HepG2 (cell line): ENCODE data around the gene EFCAB8. TPM values are rescaled to one million over a fixed set of nuclear protein-coding genes. Genes with fewer than 3 reads are reported as not detected.

Source experiments
- CHD2 ChIP-seq: IDR thresholded peaks from 2 replicates; pipeline ENCODE4 v1.6.1; 2011; ENCODE audit warnings: low read depth, low read length, improper control_type of control experiment
- EP300 ChIP-seq, 3 experiments: sonication (generic) in 1 of 3; formaldehyde crosslinking in 1 of 3; IDR thresholded peaks; 2 replicates each; pipeline versions ENCODE4 v1.5.1 to v1.6.1; 2011 to 2020; ENCODE audit warnings: low read depth in 2 of 3, low read length in 2 of 3, borderline replicate concordance in 1 of 3, improper control_type of control experiment in 1 of 3, mild to moderate bottlenecking in 1 of 3, missing genetic modification reagents in 1 of 3, moderate library complexity in 1 of 3
- FOXK2 ChIP-seq: fragments of 450-650 bp; IDR thresholded peaks from 2 replicates; pipeline ENCODE4 v1.6.1; 2016
- GPN1 ChIP-seq: sonication (generic); formaldehyde crosslinking; IDR thresholded peaks from 2 replicates; pipeline ENCODE4 v1.5.1; 2020; ENCODE audit warnings: missing genetic modification reagents, borderline replicate concordance
- HOXA3 ChIP-seq: sonication (generic); formaldehyde crosslinking; IDR thresholded peaks from 2 replicates; pipeline ENCODE4 v1.5.0; 2020; ENCODE audit warnings: missing genetic modification reagents
- ISX ChIP-seq: sonication (generic); formaldehyde crosslinking; conservative IDR thresholded peaks from 2 replicates; pipeline ENCODE4 v1.5.0; 2020; ENCODE audit warnings: missing genetic modification reagents
- JDP2 ChIP-seq: sonication (generic); formaldehyde crosslinking; IDR thresholded peaks from 2 replicates; pipeline ENCODE4 v1.8.1; 2022; ENCODE audit warnings: missing genetic modification reagents, borderline replicate concordance
- MAZ ChIP-seq, 2 experiments: sonication (generic) in 1 of 2; formaldehyde crosslinking in 1 of 2; IDR thresholded peaks; 2 replicates each; pipeline versions ENCODE4 v1.5.0 to v1.6.1; 2012 to 2020; ENCODE audit warnings: low read depth in 2 of 2, mild to moderate bottlenecking in 2 of 2, borderline replicate concordance in 1 of 2, improper control_type of control experiment in 1 of 2, low read length in 1 of 2, missing genetic modification reagents in 1 of 2, moderate library complexity in 1 of 2
- PAWR ChIP-seq: sonication (generic); formaldehyde crosslinking; IDR thresholded peaks from 2 replicates; pipeline ENCODE4 v1.4.0; 2020; ENCODE audit warnings: missing genetic modification reagents, mild to moderate bottlenecking, borderline replicate concordance
- SIN3A ChIP-seq: IDR thresholded peaks from 2 replicates; pipeline ENCODE4 v1.6.1; 2011; ENCODE audit warnings: low read depth, mild to moderate bottlenecking, control low read depth, low read length, borderline replicate concordance
- TBX2 ChIP-seq: sonication (generic); formaldehyde crosslinking; IDR thresholded peaks from 2 replicates; pipeline ENCODE4 v1.5.0; 2020; ENCODE audit warnings: missing genetic modification reagents, mild to moderate bottlenecking, borderline replicate concordance
- ZFAT ChIP-seq: sonication (generic); formaldehyde crosslinking; conservative IDR thresholded peaks from 2 replicates; pipeline ENCODE4 v1.8.1; 2023; ENCODE audit warnings: missing genetic modification reagents, inconsistent platforms
- ZNF101 ChIP-seq: sonication (generic); formaldehyde crosslinking; IDR thresholded peaks from 2 replicates; pipeline ENCODE4 v1.4.0; 2020; ENCODE audit warnings: mild to moderate bottlenecking, low read depth, missing genetic modification reagents, borderline replicate concordance
- ZNF292 ChIP-seq: sonication (generic); formaldehyde crosslinking; IDR thresholded peaks from 2 replicates; pipeline ENCODE4 v1.8.1; 2022; ENCODE audit warnings: mild to moderate bottlenecking, low read depth, missing genetic modification reagents, borderline replicate concordance
- ZNF484 ChIP-seq: sonication (generic); formaldehyde crosslinking; IDR thresholded peaks from 2 replicates; pipeline ENCODE4 v1.5.1; 2020; ENCODE audit warnings: mild to moderate bottlenecking, low read depth, missing genetic modification reagents, borderline replicate concordance
- ZNF589 ChIP-seq: sonication (generic); formaldehyde crosslinking; conservative IDR thresholded peaks from 2 replicates; pipeline ENCODE4 v1.8.0; 2022; ENCODE audit warnings: mild to moderate bottlenecking, moderate library complexity, missing genetic modification reagents
- polyA plus RNA-seq, 8 experiments: library from polyadenylated mRNA; depleted of rRNA in 3 of 8; stranded (reverse) in 7 of 8; unstranded in 1 of 8; fragments of >200 nt; fragmentation: Illumina TruSeq in 4 of 8; extraction: Trizol in 4 of 8; gene quantifications; 2 replicates each; pipeline versions ENCODE4 v1.2.1 to v1.2.3, GENCODE V29; 2011 to 2016; ENCODE audit warnings: low read depth in 4 of 8, missing spikeins in 1 of 8, mixed read lengths in 1 of 8; ENCODE audit not compliant: insufficient read depth in 1 of 8
- total RNA-seq, 5 experiments: library from RNA; depleted of rRNA; stranded (reverse); fragments of >200 nt; fragmentation: Illumina TruSeq; extraction: Trizol; gene quantifications; 2 replicates each; pipeline ENCODE4 v1.2.3, GENCODE V29; 2016; ENCODE audit warnings: low read depth in 1 of 5
- TF ChIP-seq, protein P1 (sequence below): fragments of 450-650 bp; IDR thresholded peaks from 2 replicates; pipeline ENCODE4 v1.6.1; 2017
- TF ChIP-seq, protein P2 (sequence below): sonication (generic); formaldehyde crosslinking; IDR thresholded peaks from 2 replicates; pipeline ENCODE4 v1.4.0; 2020; ENCODE audit warnings: mild to moderate bottlenecking, missing genetic modification reagents, borderline replicate concordance
- TF ChIP-seq, protein P3 (sequence below): sonication (generic); formaldehyde crosslinking; IDR thresholded peaks from 2 replicates; pipeline ENCODE4 v1.8.0; 2022; ENCODE audit warnings: mild to moderate bottlenecking, missing genetic modification reagents, moderate library complexity
- TF ChIP-seq, protein P4 (sequence below): sonication (generic); formaldehyde crosslinking; IDR thresholded peaks from 2 replicates; pipeline ENCODE4 v1.8.1; 2023; ENCODE audit warnings: mild to moderate bottlenecking, inconsistent platforms, moderate library complexity, missing genetic modification reagents, borderline replicate concordance
- TF ChIP-seq, protein P5 (sequence below): sonication (generic); formaldehyde crosslinking; IDR thresholded peaks from 2 replicates; pipeline ENCODE4 v1.4.0; 2020; ENCODE audit warnings: missing genetic modification reagents

Gene EFCAB8
- total and polyA plus RNA-seq, 2 of the 13 experiments (the other 11 are each of a cell fraction or from before 2014, with no cell fraction given) = 0.15 to 0.22 TPM

DNA sequence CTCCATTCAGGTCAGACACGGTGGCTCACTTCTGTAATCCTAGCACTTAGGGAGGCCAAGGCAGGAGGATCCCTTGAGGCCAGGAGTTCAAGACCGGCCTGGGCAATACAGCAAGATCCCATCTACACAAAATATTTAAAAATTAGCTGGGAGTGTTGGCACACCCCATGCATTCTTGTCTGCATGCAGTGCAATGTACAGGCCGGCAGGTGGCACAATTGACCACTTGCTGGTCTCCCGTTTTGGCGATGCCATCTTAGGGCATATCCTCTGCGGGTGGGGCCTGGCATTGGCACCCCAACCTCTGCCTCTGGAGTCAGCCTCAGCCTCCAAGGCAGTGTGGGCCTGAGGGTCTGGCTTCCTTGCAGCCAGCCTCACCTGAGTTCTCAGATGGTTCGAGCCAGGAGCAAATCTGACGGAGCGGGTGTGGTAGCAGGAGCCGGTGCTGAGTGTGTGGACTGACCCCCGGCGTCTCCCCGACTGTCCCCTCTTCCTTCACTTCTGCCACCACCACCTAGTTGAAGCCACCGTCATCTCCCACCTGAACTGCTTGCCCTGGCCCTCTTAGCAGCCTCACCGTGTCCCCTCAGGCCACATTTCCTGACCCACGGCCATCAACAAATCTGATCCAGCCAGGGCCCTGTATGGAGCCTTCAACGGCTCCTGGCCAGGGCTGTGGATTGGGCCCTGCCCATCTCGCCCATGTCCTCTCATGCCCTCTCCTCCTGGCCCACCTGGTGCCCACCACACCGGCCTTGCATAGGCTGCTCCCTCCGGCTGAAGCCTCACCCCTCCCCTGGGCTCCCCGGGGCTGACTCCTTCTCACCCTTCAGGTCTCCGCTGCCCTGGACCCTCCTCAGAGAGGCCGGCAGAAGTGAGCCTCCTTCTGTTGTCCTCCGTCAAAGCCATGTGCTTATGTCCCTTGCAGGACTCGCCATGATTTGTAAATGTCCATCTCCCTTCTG, 44.0 kb downstream of the EFCAB8 start (continued):
- TF ChIP-seq ZNF484 (CRISPR knock-in tag) (no peak), JDP2 (no peak), ZNF101 (no peak), TBX2 (no peak), MAZ (IDR thresholded peaks at IDR 0.05; ENCODE audit: borderline replicate concordance, low read depth, low read length) (no peak), MAZ (CRISPR knock-in tag; IDR thresholded peaks at IDR 0.05; ENCODE audit: low read depth) (no peak), ISX (CRISPR knock-in tag) (no peak), HOXA3 (CRISPR knock-in tag) (peak; percentile 19), EP300 (IDR thresholded peaks at IDR 0.05; ENCODE audit: low read depth in 2 of 2, low read length in 2 of 2) (no peak), EP300 (CRISPR knock-in tag; IDR thresholded peaks at IDR 0.05; ENCODE audit: borderline replicate concordance) (no peak), ZNF292 (CRISPR knock-in tag) (peak; percentile 69; the same call in 1 of the 2 replicates), SIN3A (no peak), FOXK2 (no peak), PAWR (CRISPR knock-in tag) (no peak), ZNF589 (no peak), GPN1 (CRISPR knock-in tag) (no peak), CHD2 (no peak), ZFAT (no peak)
- TF ChIP-seq, protein P1, sequence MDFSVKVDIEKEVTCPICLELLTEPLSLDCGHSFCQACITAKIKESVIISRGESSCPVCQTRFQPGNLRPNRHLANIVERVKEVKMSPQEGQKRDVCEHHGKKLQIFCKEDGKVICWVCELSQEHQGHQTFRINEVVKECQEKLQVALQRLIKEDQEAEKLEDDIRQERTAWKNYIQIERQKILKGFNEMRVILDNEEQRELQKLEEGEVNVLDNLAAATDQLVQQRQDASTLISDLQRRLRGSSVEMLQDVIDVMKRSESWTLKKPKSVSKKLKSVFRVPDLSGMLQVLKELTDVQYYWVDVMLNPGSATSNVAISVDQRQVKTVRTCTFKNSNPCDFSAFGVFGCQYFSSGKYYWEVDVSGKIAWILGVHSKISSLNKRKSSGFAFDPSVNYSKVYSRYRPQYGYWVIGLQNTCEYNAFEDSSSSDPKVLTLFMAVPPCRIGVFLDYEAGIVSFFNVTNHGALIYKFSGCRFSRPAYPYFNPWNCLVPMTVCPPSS = no peak
- TF ChIP-seq, protein P2, sequence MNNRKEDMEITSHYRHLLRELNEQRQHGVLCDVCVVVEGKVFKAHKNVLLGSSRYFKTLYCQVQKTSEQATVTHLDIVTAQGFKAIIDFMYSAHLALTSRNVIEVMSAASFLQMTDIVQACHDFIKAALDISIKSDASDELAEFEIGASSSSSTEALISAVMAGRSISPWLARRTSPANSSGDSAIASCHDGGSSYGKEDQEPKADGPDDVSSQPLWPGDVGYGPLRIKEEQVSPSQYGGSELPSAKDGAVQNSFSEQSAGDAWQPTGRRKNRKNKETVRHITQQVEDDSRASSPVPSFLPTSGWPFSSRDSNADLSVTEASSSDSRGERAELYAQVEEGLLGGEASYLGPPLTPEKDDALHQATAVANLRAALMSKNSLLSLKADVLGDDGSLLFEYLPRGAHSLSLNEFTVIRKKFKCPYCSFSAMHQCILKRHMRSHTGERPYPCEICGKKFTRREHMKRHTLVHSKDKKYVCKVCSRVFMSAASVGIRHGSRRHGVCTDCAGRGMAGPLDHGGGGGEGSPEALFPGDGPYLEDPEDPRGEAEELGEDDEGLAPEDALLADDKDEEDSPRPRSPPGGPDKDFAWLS (CRISPR knock-in tag) = no peak
- TF ChIP-seq, protein P3, sequence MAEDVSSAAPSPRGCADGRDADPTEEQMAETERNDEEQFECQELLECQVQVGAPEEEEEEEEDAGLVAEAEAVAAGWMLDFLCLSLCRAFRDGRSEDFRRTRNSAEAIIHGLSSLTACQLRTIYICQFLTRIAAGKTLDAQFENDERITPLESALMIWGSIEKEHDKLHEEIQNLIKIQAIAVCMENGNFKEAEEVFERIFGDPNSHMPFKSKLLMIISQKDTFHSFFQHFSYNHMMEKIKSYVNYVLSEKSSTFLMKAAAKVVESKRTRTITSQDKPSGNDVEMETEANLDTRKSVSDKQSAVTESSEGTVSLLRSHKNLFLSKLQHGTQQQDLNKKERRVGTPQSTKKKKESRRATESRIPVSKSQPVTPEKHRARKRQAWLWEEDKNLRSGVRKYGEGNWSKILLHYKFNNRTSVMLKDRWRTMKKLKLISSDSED = no peak
- TF ChIP-seq, protein P4, sequence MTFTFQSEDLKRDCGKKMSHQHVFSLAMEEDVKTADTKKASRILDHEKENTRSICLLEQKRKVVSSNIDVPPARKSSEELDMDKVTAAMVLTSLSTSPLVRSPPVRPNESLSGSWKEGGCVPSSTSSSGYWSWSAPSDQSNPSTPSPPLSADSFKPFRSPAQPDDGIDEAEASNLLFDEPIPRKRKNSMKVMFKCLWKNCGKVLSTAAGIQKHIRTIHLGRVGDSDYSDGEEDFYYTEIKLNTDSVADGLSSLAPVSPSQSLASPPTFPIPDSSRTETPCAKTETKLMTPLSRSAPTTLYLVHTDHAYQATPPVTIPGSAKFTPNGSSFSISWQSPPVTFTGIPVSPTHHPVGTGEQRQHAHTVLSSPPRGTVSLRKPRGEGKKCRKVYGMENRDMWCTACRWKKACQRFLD (CRISPR knock-in tag) = no peak
- TF ChIP-seq, protein P5, sequence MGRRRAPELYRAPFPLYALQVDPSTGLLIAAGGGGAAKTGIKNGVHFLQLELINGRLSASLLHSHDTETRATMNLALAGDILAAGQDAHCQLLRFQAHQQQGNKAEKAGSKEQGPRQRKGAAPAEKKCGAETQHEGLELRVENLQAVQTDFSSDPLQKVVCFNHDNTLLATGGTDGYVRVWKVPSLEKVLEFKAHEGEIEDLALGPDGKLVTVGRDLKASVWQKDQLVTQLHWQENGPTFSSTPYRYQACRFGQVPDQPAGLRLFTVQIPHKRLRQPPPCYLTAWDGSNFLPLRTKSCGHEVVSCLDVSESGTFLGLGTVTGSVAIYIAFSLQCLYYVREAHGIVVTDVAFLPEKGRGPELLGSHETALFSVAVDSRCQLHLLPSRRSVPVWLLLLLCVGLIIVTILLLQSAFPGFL (CRISPR knock-in tag) = no peak
